ENCODE measurements around the gene TMEM131L.
"Not testable (repeated sequence)": the region's sequence is repeated elsewhere in the genome, so short reads cannot be mapped to it uniquely, and the experiment has no call there.

- not testable (repeated sequence) for TF ChIP-seq CTCF (optimal IDR thresholded peaks at IDR 0.05 in 1 of 3, IDR thresholded peaks at IDR 0.05 in 1 of 3, conservative IDR thresholded peaks at IDR 0.05 in 1 of 3; ENCODE audit: extremely low read depth in 1 of 3, insufficient read depth in 2 of 3, low read length in 3 of 3); EZH2 (IDR thresholded peaks at IDR 0.05; ENCODE audit: low read length)
Measured at GRCh38 chr4:153609070-153609469, 142.9 kb downstream of the TMEM131L start.

Data from keratinocyte (primary cell).